Stimulated activated CD4-positive, alpha-beta T cell treated with anti-CD3 and anti-CD28 coated beads, Interleukin-12 subunit alpha, Interleukin-12 subunit beta, amount 100 ng/mL, for 4 hours (primary cell): ENCODE data around the gene BPIFA1.

Experiments
- DNase-seq: peaks from one replicate; pipeline ENCODE4 v3.0.0-alpha.2; 2020

The BPIFA1 gene

DNA sequence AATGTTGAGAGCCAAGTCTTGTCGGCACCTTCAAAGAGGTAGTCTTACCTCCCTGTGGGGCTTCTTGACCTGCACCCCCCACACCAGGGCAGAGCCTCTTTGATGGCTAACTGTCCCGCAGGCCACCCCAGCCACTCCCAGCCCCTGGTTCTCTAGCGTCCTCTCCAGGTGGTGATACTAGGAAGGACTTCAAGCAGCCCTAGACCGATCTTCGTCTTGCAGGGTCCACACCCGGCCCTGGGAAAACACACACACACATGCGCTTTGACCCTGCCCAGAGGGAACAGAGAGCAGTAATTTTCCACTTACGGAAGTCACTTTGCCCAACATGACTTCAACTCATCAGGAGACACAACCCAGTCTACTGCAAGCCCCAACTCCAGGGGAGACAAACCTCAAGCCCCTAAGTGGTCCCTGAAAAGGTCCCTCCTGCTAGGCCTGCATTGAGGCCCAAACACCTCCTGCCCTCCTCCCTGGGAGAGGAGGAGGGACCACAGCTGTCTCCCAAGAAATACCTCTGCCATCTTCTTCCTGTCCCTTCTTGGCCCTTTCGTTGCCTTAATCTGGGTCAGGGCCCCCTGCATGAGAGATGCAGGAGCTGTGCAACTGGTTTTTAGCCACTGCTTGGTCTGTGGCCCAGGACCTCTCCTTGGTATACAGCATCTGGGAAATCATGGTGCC is 44.3 kb downstream of the BPIFA1 start:
- DNase-seq, result no peak

DNA sequence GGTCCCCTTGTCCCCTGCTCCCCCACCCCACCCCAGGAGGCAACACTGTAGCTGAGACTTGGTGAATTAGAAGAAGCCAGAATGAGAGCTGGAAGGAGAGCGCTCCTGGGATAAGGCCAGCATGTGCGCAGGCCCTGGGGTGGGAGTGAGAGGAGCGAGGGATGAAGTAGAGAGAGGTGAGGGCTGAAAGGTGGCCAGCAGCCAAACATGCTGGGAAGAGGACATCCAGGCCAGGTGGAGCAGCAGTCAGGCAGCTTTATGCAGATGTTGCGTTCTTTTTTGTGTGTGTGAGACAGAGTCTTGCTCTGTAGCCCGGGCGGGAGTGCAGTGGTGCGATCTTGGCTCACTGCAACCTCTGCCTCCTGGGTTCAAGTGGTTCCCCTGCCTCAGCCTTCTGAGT is 45.0 kb downstream of the BPIFA1 start:
- DNase-seq, result no peak

DNA sequence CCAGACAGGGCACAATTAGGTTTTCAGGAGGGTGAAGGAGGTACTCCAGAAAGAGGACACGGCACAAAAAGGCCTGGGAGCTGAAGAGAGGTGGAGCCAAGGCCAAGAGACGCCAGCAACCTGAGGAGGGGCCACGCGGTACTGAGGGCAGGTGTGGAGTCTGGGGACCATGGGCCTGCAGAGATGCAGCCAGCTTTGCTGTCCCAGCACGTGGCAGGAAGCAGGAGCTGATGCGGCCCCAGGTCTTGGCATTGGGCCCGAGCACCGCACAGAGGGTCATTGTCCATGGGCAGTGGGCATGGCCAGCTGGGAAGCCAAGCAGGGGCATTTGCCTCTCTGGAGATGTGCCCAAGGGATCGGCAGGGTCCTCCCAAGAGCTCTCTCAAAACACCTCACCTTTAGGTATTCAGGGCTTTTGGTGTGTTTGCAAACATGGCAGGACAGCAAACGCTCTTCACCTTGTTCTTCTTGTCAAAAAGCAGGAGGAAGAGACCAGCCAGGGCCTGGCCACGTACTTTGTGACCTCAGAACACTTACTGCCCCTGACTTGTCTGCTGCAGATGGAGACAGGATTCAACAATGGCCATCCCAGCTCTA is 45.9 kb downstream of the BPIFA1 start:
- DNase-seq, result no peak

DNA sequence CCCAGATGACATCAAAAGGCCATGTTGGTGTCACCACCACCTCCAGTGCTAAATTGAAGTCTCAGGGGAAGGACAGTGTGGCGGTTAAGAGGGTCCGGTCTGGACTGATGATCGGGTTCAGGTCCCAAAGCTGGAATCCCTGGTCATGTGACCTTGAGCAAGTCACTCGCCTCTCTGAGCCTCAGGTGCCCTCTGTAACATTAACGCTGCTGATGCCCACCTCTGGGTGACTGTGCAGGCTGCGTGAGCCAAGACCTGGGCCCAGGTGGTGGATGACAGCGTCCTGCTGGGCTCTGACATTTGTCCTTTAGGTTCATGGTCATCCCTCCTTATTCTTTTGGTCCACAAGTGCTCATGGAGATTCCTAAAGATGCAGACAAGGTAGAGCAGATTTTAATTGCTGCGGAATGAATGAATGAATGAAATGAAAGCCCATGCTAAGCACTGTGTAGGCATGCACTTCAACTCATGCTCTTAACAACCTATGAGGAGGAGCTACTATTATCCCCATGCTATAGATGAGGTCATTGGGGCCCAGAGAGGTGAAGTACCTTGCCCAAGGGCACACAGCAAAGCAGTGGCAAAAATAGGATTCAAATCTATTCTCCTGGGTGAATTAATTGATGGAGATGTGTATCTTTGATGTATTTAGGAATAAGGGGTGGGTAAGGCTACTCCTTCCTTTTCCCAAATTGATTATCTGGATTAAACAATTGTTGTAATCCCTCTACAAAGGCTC is 46.6 kb downstream of the BPIFA1 start:
- no peak for DNase-seq

DNA sequence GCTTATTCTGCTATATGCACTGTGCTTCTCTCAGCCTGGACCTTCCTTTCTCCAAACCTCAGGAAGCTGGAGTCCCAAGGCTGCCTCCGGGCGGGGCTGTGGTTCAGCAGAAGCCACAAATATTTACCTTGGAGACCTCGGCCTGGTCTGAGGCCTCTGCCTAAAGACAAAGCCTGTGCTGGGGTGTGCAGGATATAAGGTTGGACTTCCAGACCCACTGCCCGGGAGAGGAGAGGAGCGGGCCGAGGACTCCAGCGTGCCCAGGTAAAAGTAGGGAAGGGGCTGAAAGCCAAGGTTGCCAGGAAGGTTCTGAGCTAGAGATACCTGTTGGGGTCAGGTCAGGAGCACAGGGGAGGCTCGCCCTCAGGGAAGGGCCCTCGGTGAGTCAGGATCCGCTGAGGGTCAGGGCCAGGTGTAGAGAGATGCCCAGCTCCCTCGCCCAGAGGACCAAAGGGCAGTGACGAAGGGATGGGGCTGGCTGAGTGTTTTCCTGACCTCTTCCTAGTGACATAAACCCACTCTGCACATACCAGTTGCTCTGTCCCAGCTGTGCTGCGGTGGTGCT is 47.3 kb downstream of the BPIFA1 start, which contains the start of gene BPIFB1:
TSS of gene BPIFB1 (plus strand) at position 224 of the 565 bp plus-strand sequence. CDS start 2,860 bp downstream, outside the sequence.
- no peak for DNase-seq

DNA sequence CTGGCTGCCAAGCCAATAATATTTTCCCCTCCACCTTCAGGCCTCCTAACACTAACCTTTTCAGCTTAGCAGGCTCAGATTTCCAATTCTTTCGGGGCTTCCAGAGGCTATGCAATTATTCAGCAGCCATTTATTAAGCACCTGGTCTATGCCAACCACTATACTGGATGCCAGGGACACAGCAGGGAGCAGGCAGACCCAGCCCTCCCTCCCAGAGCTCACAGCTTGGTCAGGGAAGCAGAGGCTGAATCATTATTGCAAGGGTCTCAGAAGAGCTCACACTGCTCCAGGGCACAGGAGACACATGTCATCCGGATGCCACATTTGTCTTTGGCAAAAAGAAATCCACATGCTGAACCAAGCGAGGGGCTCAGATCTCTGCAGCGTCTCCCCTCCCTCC is 48.5 kb downstream of the BPIFA1 start:
- no peak for DNase-seq

DNA sequence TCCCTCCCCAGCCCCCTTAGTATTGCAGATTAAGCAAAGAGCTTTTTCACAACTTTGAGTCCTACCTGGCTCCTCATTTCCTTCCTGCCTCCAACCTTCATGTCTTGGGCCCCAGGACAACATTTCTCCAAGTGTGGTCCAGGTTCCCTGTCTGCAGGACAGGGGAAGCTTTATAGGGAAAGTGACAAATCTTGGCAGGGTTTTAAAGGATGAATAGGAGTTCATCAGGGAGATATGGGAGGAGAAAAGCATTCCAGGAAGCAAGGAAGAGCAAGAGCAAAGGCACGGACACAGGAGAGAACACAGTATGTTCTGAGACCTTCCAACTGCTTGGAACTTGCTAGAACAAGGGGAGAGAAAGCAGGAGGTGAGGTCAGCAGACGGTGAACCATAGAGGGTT is 49.1 kb downstream of the BPIFA1 start:
- DNase-seq, result no peak

DNA sequence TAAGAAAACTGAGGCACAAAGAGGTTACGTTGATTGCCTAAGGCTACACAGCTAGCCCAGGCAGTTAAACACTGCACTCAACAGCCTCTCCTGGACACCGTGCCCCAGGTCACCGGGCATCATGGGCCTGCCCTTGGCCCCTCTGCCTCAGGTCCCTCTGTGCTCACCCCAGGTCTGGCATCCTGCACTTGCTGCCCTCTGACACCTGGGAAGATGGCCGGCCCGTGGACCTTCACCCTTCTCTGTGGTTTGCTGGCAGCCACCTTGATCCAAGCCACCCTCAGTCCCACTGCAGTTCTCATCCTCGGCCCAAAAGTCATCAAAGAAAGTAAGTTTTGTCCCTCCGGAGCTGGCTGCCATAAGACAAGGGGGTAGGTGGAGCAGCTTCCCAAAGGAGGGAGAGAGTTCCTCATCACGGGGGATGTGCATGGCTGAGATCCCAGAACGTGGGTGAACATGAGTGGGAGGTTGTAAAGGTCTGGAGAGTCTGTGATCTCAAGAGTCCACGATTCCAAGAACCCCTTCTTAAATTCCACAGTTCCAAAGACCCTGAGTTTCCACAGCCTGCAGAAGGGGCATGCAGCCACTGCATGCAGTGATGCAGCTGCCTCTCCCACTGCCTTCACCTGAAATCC is 50.2 kb downstream of the BPIFA1 start:
- no peak for DNase-seq

DNA sequence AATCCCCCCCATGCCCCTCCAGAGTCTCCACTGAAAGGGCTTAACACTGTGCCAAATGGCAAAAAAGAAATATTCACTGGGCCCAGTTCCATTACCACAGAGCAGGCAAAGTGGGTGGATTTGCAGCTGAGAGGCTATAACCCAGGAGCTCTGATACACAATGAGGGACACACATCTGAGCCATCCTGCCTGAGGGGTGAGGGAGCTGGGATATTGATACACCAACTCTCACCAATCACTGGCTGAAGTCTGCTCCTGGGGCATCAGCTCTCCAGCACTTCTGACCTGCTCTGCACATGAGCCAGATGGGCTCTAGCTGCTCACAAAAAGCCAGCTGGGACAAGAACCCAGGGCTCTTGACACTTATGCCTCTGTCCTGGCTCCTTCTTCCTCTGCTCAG is 52.1 kb downstream of the BPIFA1 start:
- DNase-seq, result no peak

DNA sequence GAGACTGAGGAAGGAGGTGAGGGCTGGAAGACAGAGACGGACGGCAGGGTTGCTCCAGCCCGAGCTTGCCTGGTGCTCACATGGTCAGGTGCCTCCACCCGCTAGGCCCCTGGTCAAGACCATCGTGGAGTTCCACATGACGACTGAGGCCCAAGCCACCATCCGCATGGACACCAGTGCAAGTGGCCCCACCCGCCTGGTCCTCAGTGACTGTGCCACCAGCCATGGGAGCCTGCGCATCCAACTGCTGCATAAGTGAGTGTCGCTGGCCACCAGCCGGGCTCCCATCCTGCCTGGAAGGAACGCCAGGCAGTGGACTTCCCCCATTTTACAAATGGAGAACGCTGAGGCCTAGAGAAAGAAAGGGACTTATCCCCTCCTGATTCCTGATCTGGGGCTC is 55.1 kb downstream of the BPIFA1 start:
- no peak for DNase-seq

DNA sequence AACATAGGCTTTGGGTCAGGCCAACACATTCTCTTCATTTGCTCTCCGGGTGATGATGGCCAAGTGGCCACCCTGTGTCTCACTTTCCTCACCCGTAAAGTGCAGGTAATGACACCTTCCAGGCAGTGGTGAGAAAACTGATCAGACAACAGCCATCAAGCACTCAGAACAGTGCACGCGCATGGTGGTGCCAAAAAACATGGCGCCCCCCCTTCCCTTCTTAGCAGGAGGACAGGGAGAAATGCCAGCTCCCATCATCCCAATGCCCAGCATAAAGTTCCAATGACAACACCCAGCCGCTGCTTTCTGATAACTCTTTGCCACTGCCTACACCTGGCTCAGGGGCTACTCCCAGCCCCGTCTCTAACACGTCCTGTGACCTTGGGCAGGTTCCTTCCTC is 55.6 kb downstream of the BPIFA1 start:
- DNase-seq, result no peak

DNA sequence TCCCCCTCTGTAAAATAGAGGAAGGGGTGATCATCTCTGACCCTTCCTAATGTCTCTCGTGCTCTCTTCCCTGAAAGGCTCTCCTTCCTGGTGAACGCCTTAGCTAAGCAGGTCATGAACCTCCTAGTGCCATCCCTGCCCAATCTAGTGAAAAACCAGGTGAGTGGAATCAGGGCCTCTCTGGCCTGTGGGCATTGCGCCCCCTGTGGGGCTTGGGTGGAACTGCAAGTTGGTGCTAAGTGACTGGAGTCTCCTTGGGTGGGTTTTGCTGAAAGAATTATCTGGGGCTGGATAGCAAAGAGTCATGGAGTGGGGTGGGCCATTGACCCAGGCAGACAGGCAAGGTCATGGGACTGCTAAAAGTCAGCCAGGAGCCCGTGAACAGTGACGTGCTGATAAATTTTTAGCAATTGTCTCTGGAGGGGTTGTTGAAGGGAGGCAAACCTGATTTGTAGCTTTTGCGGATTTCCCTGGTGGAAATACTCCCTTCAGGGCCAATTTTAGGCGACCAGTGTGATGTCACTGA is 56.1 kb downstream of the BPIFA1 start:
- DNase-seq, result peak; percentile 65
